Measurements from ENCODE around the gene FGD5.

The FGD5 gene

DNA sequence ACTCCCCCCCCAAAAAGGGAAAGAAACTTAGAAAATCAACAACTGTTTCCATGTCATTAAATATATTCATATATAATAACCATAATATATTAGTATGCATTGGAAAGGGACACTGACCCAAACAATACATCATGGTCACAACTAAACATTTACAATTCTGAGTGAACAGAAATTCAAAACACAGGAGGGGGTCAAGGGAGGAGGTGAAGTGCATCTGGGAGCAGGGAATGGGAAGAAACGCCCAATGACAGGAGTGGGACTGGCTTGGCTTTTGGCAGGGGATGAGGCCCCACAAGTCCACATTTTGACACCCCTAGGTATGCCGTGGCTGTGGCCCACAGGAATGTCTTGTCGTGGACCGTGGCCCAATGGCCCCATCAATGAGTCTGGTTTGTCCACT lies 41.1 kb downstream of the FGD5 start:
- no peak overlapping the region for H2AFZ ChIP-seq (ENCODE audit: low read depth, low read length)
- TF ChIP-seq EZH2 (IDR thresholded peaks at IDR 0.05; ENCODE audit: borderline replicate concordance, low read depth, low read length, severe bottlenecking): no peak
- TF ChIP-seq, protein P1, sequence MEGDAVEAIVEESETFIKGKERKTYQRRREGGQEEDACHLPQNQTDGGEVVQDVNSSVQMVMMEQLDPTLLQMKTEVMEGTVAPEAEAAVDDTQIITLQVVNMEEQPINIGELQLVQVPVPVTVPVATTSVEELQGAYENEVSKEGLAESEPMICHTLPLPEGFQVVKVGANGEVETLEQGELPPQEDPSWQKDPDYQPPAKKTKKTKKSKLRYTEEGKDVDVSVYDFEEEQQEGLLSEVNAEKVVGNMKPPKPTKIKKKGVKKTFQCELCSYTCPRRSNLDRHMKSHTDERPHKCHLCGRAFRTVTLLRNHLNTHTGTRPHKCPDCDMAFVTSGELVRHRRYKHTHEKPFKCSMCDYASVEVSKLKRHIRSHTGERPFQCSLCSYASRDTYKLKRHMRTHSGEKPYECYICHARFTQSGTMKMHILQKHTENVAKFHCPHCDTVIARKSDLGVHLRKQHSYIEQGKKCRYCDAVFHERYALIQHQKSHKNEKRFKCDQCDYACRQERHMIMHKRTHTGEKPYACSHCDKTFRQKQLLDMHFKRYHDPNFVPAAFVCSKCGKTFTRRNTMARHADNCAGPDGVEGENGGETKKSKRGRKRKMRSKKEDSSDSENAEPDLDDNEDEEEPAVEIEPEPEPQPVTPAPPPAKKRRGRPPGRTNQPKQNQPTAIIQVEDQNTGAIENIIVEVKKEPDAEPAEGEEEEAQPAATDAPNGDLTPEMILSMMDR (IDR thresholded peaks at IDR 0.05; ENCODE audit: borderline replicate concordance, extremely low read depth, low read length, poor library complexity, severe bottlenecking): no peak

DNA sequence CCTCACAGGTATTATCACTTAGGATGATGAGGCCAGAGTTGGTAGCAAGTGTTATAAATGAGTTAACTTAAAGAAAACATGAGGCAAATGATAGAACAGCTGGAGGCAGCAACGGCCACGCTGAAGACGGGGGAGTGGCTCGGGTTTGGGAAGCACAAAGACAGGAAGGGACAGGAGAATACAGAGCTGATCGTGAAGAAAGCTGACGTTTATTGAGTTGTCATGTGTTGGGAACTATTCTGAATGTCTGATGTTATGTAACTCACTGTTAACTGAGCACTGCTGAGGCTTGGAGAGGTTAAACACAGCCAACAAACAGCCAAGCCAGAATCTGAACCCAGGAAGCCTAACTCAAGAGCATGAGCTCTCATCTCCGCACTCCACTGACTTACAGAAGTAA lies 42.3 kb downstream of the FGD5 start:
- H3K9me3 ChIP-seq (ENCODE audit: insufficient read depth, low read length, severe bottlenecking): no peaks in the 10 kb centered on the region
- no peak overlapping the region for H3K4me2 ChIP-seq (ENCODE audit: insufficient read depth, low read length)
- no peaks in the 10 kb centered on the region for H4K20me1 ChIP-seq (ENCODE audit: insufficient read depth, low read length)
- H3K36me3 ChIP-seq (ENCODE audit: insufficient read depth, low read length): no peaks in the 10 kb centered on the region
- no peaks in the 10 kb centered on the region for H3K79me2 ChIP-seq (ENCODE audit: insufficient read depth, low read length)
- H2AFZ ChIP-seq (ENCODE audit: low read depth, low read length): no peak overlapping the region
- H3K4me1 ChIP-seq (ENCODE audit: insufficient read depth, low read length): peaks cover 5% of the 10 kb centered on the region
- H3K27me3 ChIP-seq (ENCODE audit: insufficient read depth, low read length, poor library complexity): no peaks in the 10 kb centered on the region
- ATAC-seq (ENCODE audit: insufficient read depth, low read depth): no peak
- H3K9ac ChIP-seq (ENCODE audit: low read depth, low read length): no peak overlapping the region
- no peak overlapping the region for H3K27ac ChIP-seq (ENCODE audit: low read length)
- no peak for TF ChIP-seq EZH2 (IDR thresholded peaks at IDR 0.05; ENCODE audit: borderline replicate concordance, low read depth, low read length, severe bottlenecking)
- TF ChIP-seq, protein P1 (IDR thresholded peaks at IDR 0.05; ENCODE audit: borderline replicate concordance, extremely low read depth, low read length, poor library complexity, severe bottlenecking): no peak
- H3K4me3 ChIP-seq (ENCODE audit: low read depth in 1 of 2, low read length in 2 of 2): no peak overlapping the region
- no peak for DNase-seq

More for the DNA sequence above, 41.1 kb downstream of the FGD5 start:
- no peak overlapping the region for H3K4me3 ChIP-seq (ENCODE audit: low read depth in 1 of 2, low read length in 2 of 2)
- no peaks in the 10 kb centered on the region for H4K20me1 ChIP-seq (ENCODE audit: insufficient read depth, low read length)
- no peaks in the 10 kb centered on the region for H3K79me2 ChIP-seq (ENCODE audit: insufficient read depth, low read length)
- H3K9ac ChIP-seq (ENCODE audit: low read depth, low read length): no peak overlapping the region
- no peak for DNase-seq
- no peak overlapping the region for H3K4me2 ChIP-seq (ENCODE audit: insufficient read depth, low read length)
- no peak for ATAC-seq (ENCODE audit: insufficient read depth, low read depth)
- peaks cover 5% of the 10 kb centered on the region for H3K4me1 ChIP-seq (ENCODE audit: insufficient read depth, low read length)
- no peak overlapping the region for H3K27ac ChIP-seq (ENCODE audit: low read length)
- no peaks in the 10 kb centered on the region for H3K36me3 ChIP-seq (ENCODE audit: insufficient read depth, low read length)
- H3K9me3 ChIP-seq (ENCODE audit: insufficient read depth, low read length, severe bottlenecking): no peaks in the 10 kb centered on the region
- H3K27me3 ChIP-seq (ENCODE audit: insufficient read depth, low read length, poor library complexity): no peaks in the 10 kb centered on the region

DNA sequence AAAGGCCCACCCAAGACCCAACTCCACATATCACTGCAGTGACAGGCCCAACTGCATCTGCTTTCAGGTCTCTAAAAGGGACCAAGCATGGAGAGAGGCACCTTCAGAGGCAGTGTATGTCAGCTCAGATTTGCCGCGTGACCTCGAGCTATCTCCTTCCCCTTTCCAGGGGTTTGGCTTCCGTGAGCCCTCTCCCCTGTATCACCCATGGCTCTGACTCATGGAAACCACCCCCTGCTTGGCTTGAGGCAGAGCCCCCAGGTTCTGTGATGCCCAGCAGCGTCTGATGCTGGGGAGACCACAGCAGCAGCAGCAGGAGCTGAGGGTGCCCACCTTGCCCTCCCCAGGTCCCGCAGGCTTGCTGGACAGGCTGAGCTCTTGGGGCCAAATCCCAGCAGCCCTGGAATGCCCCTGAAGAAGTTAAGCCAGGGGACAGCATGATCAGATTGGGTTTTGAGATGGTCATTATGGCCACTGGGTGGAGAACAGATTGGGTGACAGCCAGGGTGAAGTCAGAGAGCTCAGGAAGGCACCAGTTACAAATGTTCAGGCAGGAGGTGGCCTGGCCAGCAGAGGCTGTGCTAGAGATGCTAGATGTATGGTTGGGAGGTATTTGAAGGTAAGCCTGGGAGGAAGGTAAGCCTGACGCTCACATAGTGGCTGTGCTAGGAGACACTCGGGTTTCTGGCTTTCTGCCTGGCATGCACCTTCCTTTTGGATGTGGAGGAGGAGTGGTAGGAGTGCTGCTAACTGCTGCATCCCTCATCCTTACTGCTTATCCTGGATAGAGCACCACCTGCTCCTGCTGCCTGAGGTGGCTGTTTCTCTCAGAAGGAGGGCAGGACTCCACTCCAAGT lies 42.9 kb downstream of the FGD5 start:
- ATAC-seq (ENCODE audit: insufficient read depth, low read depth): no peak
- DNase-seq: no peak
- no peak overlapping the region; the same call in 1 of the 2 replicates for H3K27ac ChIP-seq (ENCODE audit: low read length)

More for the DNA sequence above, 42.9 kb downstream of the FGD5 start:
- no peak overlapping the region for H3K9ac ChIP-seq (ENCODE audit: low read depth, low read length)
- no peaks in the 10 kb centered on the region for H3K9me3 ChIP-seq (ENCODE audit: insufficient read depth, low read length, severe bottlenecking)
- no peaks in the 10 kb centered on the region for H3K79me2 ChIP-seq (ENCODE audit: insufficient read depth, low read length)
- no peak overlapping the region for H3K4me2 ChIP-seq (ENCODE audit: insufficient read depth, low read length)
- no peaks in the 10 kb centered on the region for H4K20me1 ChIP-seq (ENCODE audit: insufficient read depth, low read length)
- H3K4me3 ChIP-seq (ENCODE audit: low read depth in 1 of 2, low read length in 2 of 2): no peak overlapping the region
- no peak for TF ChIP-seq EZH2 (IDR thresholded peaks at IDR 0.05; ENCODE audit: borderline replicate concordance, low read depth, low read length, severe bottlenecking)
- TF ChIP-seq, protein P1 (IDR thresholded peaks at IDR 0.05; ENCODE audit: borderline replicate concordance, extremely low read depth, low read length, poor library complexity, severe bottlenecking): no peak
- no peaks in the 10 kb centered on the region for H3K27me3 ChIP-seq (ENCODE audit: insufficient read depth, low read length, poor library complexity)
- no peaks in the 10 kb centered on the region for H3K36me3 ChIP-seq (ENCODE audit: insufficient read depth, low read length)
- H3K4me1 ChIP-seq (ENCODE audit: insufficient read depth, low read length): peaks cover 5% of the 10 kb centered on the region
- no peak overlapping the region for H2AFZ ChIP-seq (ENCODE audit: low read depth, low read length)

Data from DND-41 (cell line).